PC-9 (cell line): ENCODE measurements around the gene SPATA1. TPM values are rescaled to one million over a fixed set of nuclear protein-coding genes. Genes with fewer than 3 reads are reported as not detected.

Source experiments
- BruUV-seq: library from RNA; stranded (reverse); fragments of 400-500 nt; replicated peaks from 2 replicates; lab custom pipeline; 2021; lab: Mats Ljungman, UMichigan
- CTCF ChIA-PET: fragments of 300-600 bp; sonication (Branson Sonifier 250); formaldehyde crosslinking; loops from one replicate; lab custom pipeline; 2022; ENCODE audit warnings: antibody characterized with exemption; lab: Charles Lee
- POLR2A ChIA-PET: fragments of 300-600 bp; sonication (Branson Sonifier 250); formaldehyde crosslinking; loops from one replicate; lab custom pipeline; 2022; ENCODE audit warnings: antibody characterized with exemption; ENCODE audit not compliant: unreplicated experiment; lab: Charles Lee
- DNase-seq, 2 experiments: peaks; one replicate each; pipeline versions ENCODE4 v3.0.0 to v3.0.0-alpha.2; 2015 to 2022; ENCODE audit warnings: mixed read lengths in 1 of 2
- H2AFZ ChIP-seq: fragments of 200-600 bp; sonication (generic); 2 replicates; pipeline ENCODE4 v1.8.1; 2017; ENCODE audit warnings: antibody characterized with exemption
- H3F3A ChIP-seq: fragments of 200-600 bp; sonication (generic); 2 replicates; pipeline ENCODE4 v1.8.1; 2017; ENCODE audit warnings: antibody characterized with exemption, mild to moderate bottlenecking, low read depth; ENCODE audit not compliant: insufficient read depth
- H3K27ac ChIP-seq: fragments of 200-600 bp; sonication (generic); 2 replicates; pipeline ENCODE4 v1.6.1; 2016; ENCODE audit warnings: mixed run types
- H3K27me3 ChIP-seq: fragments of 200-600 bp; sonication (generic); 2 replicates; pipeline ENCODE4 v1.6.1; 2016; ENCODE audit warnings: low read depth, mixed run types; ENCODE audit not compliant: insufficient read depth
- H3K36me3 ChIP-seq: fragments of 200-600 bp; sonication (generic); 2 replicates; pipeline ENCODE4 v1.6.1; 2016; ENCODE audit warnings: low read depth, mixed run types
- H3K4me1 ChIP-seq: fragments of 200-600 bp; sonication (generic); replicated peaks from 2 replicates; pipeline ENCODE4 v1.6.1; 2016; ENCODE audit warnings: mixed run types; ENCODE audit not compliant: insufficient read depth
- H3K4me2 ChIP-seq: fragments of 200-600 bp; sonication (generic); 2 replicates; pipeline ENCODE4 v1.6.1; 2017; ENCODE audit warnings: mixed run types
- H3K4me3 ChIP-seq: fragments of 200-600 bp; sonication (generic); 2 replicates; pipeline ENCODE4 v1.6.1; 2016; ENCODE audit warnings: mixed run types
- H3K79me2 ChIP-seq: fragments of 200-600 bp; sonication (generic); 2 replicates; pipeline ENCODE4 v1.6.1; 2017; ENCODE audit warnings: low read depth, mixed run types
- H3K9me2 ChIP-seq: fragments of 200-600 bp; sonication (generic); 2 replicates; pipeline ENCODE4 v1.8.1; 2017; ENCODE audit warnings: mild to moderate bottlenecking; ENCODE audit not compliant: insufficient read depth
- H3K9me3 ChIP-seq: fragments of 200-600 bp; sonication (generic); 2 replicates; pipeline ENCODE4 v1.8.1; 2016; ENCODE audit warnings: low read depth; ENCODE audit not compliant: insufficient read depth
- H4K20me1 ChIP-seq: fragments of 200-600 bp; sonication (generic); 2 replicates; pipeline ENCODE4 v1.8.1; 2017; ENCODE audit not compliant: insufficient read depth
- EZH2 ChIP-seq: fragments of 200-600 bp; sonication (generic); IDR thresholded peaks from 2 replicates; pipeline ENCODE4 v1.8.0; 2017; ENCODE audit warnings: antibody characterized with exemption, low read depth
- intact Hi-C: fragments of 100-400 bp; cut with micrococcal nuclease; formaldehyde crosslinking; loops from one replicate; pipeline ENCODE4 v1.10.0; 2022; ENCODE audit not compliant: unreplicated experiment
- total RNA-seq: library from RNA; stranded (reverse); gene quantifications from 2 replicates; pipeline ENCODE4 v1.2.3, GENCODE V29; 2021
- TF ChIP-seq, protein P1 (sequence below): fragments of 200-600 bp; sonication (generic); conservative IDR thresholded peaks from 2 replicates; pipeline ENCODE4 v1.6.1; 2017; ENCODE audit warnings: mixed run types, antibody characterized with exemption, mild to moderate bottlenecking, moderate library complexity

The SPATA1 gene
- total RNA-seq, 1 experiment from 2014 or later, result 1.9 TPM

DNA sequence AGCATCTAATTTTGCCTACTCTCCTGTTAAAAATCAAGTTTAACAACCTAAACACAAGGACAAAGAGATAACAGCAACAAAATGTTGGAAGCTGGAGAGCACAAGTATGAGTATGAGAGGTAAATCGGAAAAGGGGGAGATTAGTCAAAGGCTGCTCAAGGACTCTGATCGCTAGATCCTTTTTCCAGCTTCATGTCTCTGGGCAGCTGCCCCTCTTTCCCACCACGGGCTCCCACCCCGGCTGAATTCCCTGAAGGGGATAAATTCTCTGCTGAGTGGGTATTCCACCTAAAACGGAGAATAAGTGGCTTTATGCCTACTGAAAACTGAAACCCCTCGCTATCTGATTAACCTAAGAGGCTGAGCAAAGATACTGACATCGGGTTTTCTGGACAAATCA, 68.8 kb downstream of the SPATA1 start:
- Histone ChIP-seq H4K20me1 (no peaks in the 10 kb centered on the region), H3K27me3 (no peaks in the 10 kb centered on the region), H3F3A (peaks cover 11% of the 10 kb centered on the region; the same call in 1 of the 2 replicates), H3K4me3 (peak overlapping the region; percentile 89), H3K4me1 (peaks cover 26% of the 10 kb centered on the region), H2AFZ (peak overlapping the region; percentile 82), H3K9me3 (no peaks in the 10 kb centered on the region), H3K27ac (no peak overlapping the region), H3K9me2 (no peaks in the 10 kb centered on the region), H3K4me2 (peak overlapping the region; percentile 81), H3K79me2 (peaks cover 26% of the 10 kb centered on the region; the same call in 1 of the 2 replicates), H3K36me3 (peaks cover 5% of the 10 kb centered on the region)
- intact Hi-C loops, result loop anchor here (10.0 kb wide), 1 partner anchor 60 kb away; no protein-coding TSS in a partner anchor
- TF ChIP-seq, protein P1, sequence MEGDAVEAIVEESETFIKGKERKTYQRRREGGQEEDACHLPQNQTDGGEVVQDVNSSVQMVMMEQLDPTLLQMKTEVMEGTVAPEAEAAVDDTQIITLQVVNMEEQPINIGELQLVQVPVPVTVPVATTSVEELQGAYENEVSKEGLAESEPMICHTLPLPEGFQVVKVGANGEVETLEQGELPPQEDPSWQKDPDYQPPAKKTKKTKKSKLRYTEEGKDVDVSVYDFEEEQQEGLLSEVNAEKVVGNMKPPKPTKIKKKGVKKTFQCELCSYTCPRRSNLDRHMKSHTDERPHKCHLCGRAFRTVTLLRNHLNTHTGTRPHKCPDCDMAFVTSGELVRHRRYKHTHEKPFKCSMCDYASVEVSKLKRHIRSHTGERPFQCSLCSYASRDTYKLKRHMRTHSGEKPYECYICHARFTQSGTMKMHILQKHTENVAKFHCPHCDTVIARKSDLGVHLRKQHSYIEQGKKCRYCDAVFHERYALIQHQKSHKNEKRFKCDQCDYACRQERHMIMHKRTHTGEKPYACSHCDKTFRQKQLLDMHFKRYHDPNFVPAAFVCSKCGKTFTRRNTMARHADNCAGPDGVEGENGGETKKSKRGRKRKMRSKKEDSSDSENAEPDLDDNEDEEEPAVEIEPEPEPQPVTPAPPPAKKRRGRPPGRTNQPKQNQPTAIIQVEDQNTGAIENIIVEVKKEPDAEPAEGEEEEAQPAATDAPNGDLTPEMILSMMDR, result no peak
- no peak for TF ChIP-seq EZH2
- BruUV-seq, result TSS peak; percentile 67
- ChIA-PET CTCF (interaction anchor here (0.6 kb wide), 1 partner anchor 30 kb away, joined by 4 read pairs; no protein-coding TSS in a partner anchor), POLR2A (no interaction called here)
- DNase-seq, result no peak

DNA sequence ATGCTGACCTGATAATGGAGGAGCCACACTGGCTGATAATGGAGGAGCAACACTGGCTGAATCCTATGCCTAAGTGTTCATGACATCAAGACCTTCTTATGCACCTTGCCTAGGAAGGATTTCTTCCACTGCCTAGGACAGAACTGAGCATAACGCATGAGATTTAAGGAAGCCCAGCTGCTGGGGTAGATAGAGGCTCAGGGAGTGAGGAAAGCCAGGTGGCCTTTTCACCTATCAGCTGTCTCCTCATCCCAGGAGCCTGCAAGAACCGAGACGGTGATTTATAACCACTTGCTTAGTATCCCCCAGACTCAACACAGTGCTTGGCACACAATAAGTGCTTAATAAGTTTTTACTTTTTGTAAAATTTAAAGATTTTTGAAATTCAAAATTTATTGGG, 75.5 kb downstream of the SPATA1 start:
- ChIA-PET CTCF (no interaction called here), POLR2A (no interaction called here)
- Histone ChIP-seq H3F3A (no peaks in the 10 kb centered on the region; the same call in 1 of the 2 replicates), H3K27ac (no peak overlapping the region), H3K9me3 (no peaks in the 10 kb centered on the region), H3K9me2 (no peaks in the 10 kb centered on the region), H3K27me3 (no peaks in the 10 kb centered on the region), H2AFZ (no peak overlapping the region), H3K4me2 (no peak overlapping the region), H3K79me2 (no peaks in the 10 kb centered on the region), H3K4me1 (peaks cover 8% of the 10 kb centered on the region; the same call in 1 of the 2 replicates), H3K36me3 (no peaks in the 10 kb centered on the region), H3K4me3 (no peak overlapping the region), H4K20me1 (no peaks in the 10 kb centered on the region)
- no peak for DNase-seq
- intact Hi-C loops, result no loop called here
- no TSS peak for BruUV-seq
- TF ChIP-seq, protein P1, result no peak
- no peak for TF ChIP-seq EZH2

DNA sequence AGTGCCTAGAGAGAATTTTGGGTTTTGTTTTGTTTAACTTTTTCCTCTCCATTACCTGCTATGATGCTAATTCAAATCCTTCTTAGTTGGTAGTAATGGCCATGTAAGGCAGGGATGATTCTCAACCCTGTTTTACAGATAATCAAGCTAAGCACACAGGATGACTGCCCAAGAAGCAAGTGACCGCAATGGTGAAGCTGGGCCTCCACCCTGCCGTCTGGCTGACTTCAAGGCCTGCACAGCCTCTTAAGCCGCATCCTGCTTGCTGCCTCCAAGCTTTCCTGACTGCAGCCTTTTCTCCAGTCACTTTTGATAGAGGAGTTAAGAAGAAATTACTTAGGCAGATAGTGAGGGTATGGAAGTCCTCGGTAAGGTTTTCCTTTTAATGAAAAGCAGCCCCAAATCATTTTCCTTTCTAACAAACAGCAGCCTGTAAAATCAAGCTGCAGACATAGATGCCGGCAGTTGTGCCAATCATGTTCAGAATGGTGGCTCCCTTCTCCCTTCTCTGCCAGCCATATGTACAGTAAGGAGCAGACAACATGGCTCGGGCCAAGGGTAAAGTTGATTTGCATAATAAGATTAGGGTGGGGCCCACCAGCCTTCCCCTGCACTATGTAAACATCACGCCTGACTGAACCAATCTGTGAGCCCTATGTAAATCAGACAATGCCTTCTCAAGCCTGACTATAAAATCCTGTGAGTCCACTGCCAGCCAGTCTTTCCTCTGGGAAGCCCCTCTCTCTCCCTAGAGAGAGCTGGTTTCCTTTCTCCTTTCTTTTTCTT, 76.8 kb downstream of the SPATA1 start:
- no TSS peak for BruUV-seq
- CTCF ChIA-PET, result no interaction called here
- intact Hi-C loops, result no loop called here

More for the DNA sequence above, 76.8 kb downstream of the SPATA1 start:
- Histone ChIP-seq H3K4me2 (0 out of 2 replicates have a peak overlapping the region, but pooled peaks have one; percentile 20), H3K4me1 (peaks cover 8% of the 10 kb centered on the region; the same call in 1 of the 2 replicates), H4K20me1 (no peaks in the 10 kb centered on the region), H3K9me3 (no peaks in the 10 kb centered on the region), H3F3A (no peaks in the 10 kb centered on the region; the same call in 1 of the 2 replicates), H3K4me3 (no peak overlapping the region), H3K9me2 (no peaks in the 10 kb centered on the region), H3K79me2 (no peaks in the 10 kb centered on the region), H3K36me3 (no peaks in the 10 kb centered on the region), H2AFZ (no peak overlapping the region), H3K27me3 (no peaks in the 10 kb centered on the region), H3K27ac (no peak overlapping the region)
- TF ChIP-seq, protein P1, result no peak
- no peak for TF ChIP-seq EZH2
- no peak for DNase-seq
- POLR2A ChIA-PET, result no interaction called here
